RWPE1 (cell line): ENCODE data around the gene CLSTN3.

Experiments
- CTCF ChIA-PET: fragments of 350-600 bp; sonication (Branson Sonifier 250); formaldehyde crosslinking; extraction: SDS; loops from one replicate; lab custom pipeline; 2021; lab: Yijun Ruan, JAX
- POLR2A ChIA-PET: fragments of 400-600 bp; formaldehyde crosslinking; extraction: SDS; loops from one replicate; lab custom pipeline; 2020; ENCODE audit warnings: antibody characterized with exemption; ENCODE audit not compliant: low non-redundant PET; lab: Yijun Ruan, JAX
- DNase-seq: peaks from one replicate; pipeline ENCODE4 v3.0.0; 2012; ENCODE audit warnings: low spot score
- H3K27ac ChIP-seq: fragments of 450-650 bp; 2 replicates; pipeline ENCODE4 v1.5.1; 2017
- CTCF ChIP-seq: fragments of 450-650 bp; conservative IDR thresholded peaks from 2 replicates; pipeline ENCODE4 v1.5.1; 2017; ENCODE audit warnings: low read depth, mild to moderate bottlenecking

Gene CLSTN3

GRCh38 chr12:7091171-7091570, 39.0 kb upstream of the CLSTN3 start:
- ChIA-PET CTCF (interaction anchor here (0.6 to 1.4 kb wide), 2 partner anchors 31 to 145 kb away, joined by 3 to 4 read pairs; partner anchors contain the start of gene C1S), POLR2A (no interaction called here)
- peak overlapping the region; percentile 63; the same call in 1 of the 2 replicates for H3K27ac ChIP-seq
- no peak for DNase-seq
- no peak for TF ChIP-seq CTCF

DNA sequence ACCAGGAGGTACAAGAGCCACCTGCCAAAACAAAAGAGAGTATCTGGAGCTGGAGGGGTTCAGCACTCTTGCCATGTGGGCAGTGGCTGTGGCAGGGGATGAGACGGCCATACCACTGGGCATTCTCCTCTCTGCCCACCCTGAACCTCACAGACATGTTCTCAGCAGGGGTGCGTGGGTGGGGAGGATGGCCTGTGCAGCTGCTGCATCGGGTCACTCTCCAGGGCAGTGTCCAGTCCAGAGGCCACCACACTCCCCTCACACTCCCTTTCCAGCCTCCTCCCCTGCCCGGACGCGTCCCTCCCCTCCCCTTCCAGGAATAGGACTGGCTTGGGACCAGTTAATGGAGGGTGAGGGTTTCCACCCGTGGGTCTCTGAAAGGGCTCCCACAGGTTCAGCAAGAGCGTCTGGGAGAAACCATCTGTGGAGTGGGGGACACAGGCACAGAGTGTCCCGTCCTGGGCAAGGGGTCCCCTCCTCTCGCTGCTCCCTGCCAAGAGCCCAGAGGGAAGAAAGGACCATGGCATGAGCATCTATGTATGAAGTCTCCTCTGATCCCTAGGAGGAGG, 38.4 kb upstream of the CLSTN3 start:
- H3K27ac ChIP-seq, result peak overlapping the region; percentile 63
- no peak for TF ChIP-seq CTCF
- CTCF ChIA-PET, result interaction anchor here (0.6 to 1.4 kb wide), 2 partner anchors 32 to 145 kb away, joined by 3 to 4 read pairs; partner anchors contain the start of gene C1S
- POLR2A ChIA-PET, result no interaction called here
- no peak for DNase-seq

- ChIA-PET POLR2A (no interaction called here), CTCF (interaction anchor here (0.6 to 1.4 kb wide), 5 partner anchors 17 to 974 kb away, joined by 3 to 6 read pairs (median 4); partner anchors contain the start of genes C1S and LPCAT3)
- H3K27ac ChIP-seq, result peak within 1 kb of the TSS; percentile 63
- peak; percentile 63 for TF ChIP-seq CTCF
- DNase-seq, result peak; percentile 56
These were observed 37.8 kb upstream of the CLSTN3 start, which contains the start of gene C1R for GRCh38 chr12:7092229-7092985. Gene C1R, minus strand, starts transcription at chr12:7092445. Its CDS starts 57 bp downstream, at chr12:7092388.

- H3K27ac ChIP-seq, result peak overlapping the region; percentile 63
- no peak for DNase-seq
- no peak for TF ChIP-seq CTCF
- ChIA-PET POLR2A (no interaction called here), CTCF (interaction anchor here (0.6 to 1.4 kb wide), 5 partner anchors 16 to 975 kb away, joined by 3 to 6 read pairs (median 4); partner anchors contain the start of gene LPCAT3)
These were observed 37.1 kb upstream of the CLSTN3 start for GRCh38 chr12:7092986-7093460.

DNA sequence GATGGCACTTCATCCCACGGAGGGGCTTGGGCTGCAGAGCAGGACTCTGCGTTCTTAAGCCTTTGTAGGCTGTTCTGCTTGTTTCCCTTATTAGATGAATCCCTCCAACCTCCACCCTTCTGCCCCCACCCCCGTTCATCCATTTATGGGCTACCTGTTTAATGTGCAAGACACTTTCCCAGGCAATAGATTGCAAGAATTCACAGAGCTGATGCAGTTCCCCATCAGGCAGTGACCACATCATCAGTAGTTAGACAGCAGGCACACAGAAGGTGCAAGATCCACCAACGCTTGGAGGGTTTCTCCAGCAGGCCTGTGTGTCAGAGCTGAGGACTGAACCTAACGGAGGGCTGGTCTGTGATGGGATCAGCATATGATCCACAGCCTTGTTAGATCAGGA, 36.7 kb upstream of the CLSTN3 start:
- CTCF ChIA-PET, result interaction anchor here (0.6 to 1.4 kb wide), 5 partner anchors 20 to 126 kb away, joined by 3 to 6 read pairs (median 3); partner anchors contain the start of gene LPCAT3
- TF ChIP-seq CTCF, result no peak
- H3K27ac ChIP-seq, result no peak overlapping the region
- no peak for DNase-seq
- POLR2A ChIA-PET, result no interaction called here

- ChIA-PET CTCF (interaction anchor here (0.6 to 1.4 kb wide), 5 partner anchors 20 to 127 kb away, joined by 3 to 6 read pairs (median 3); partner anchors contain the start of gene LPCAT3), POLR2A (no interaction called here)
- H3K27ac ChIP-seq, result no peak overlapping the region
- DNase-seq, result no peak
- no peak for TF ChIP-seq CTCF
These were observed 36.3 kb upstream of the CLSTN3 start for GRCh38 chr12:7093892-7094291.
